GM18907 (cell line): ENCODE measurements around the gene DDX21.
"Not testable (repeated sequence)": the region's sequence is repeated elsewhere in the genome, so short reads cannot be mapped to it uniquely, and the experiment has no call there.

Source experiments
- ATAC-seq: cut with Tn5 transposase; IDR thresholded peaks from one replicate; pipeline ENCODE4 v1.9.1; 2021; ENCODE audit warnings: mild to moderate bottlenecking, moderate library complexity; ENCODE audit not compliant: unreplicated experiment

The DDX21 gene

GRCh38 chr10:68955832-68956532, at the start of gene DDX21:
Gene DDX21 (plus strand): TSS chr10:68956170. CDS start chr10:68956226, 56 bp downstream.
- ATAC-seq: peak; percentile 88

GRCh38 chr10:68924593-68924992, 31.4 kb upstream of the DDX21 start:
- ATAC-seq: no peak

- no peak for ATAC-seq
These were observed 30.5 kb upstream of the DDX21 start for GRCh38 chr10:68925489-68925888.

- not testable (repeated sequence) for ATAC-seq
These were observed 26.8 kb upstream of the DDX21 start for GRCh38 chr10:68929157-68929556.

GRCh38 chr10:68929888-68930287, 26.1 kb upstream of the DDX21 start:
- ATAC-seq: not testable (repeated sequence)

GRCh38 chr10:68932860-68933259, 23.1 kb upstream of the DDX21 start:
- ATAC-seq: not testable (repeated sequence)

GRCh38 chr10:68934994-68935393, 21.0 kb upstream of the DDX21 start:
- no peak for ATAC-seq

GRCh38 chr10:68938117-68938516, 17.9 kb upstream of the DDX21 start:
- no peak for ATAC-seq

GRCh38 chr10:68938884-68939283, 17.1 kb upstream of the DDX21 start:
- no peak for ATAC-seq

- not testable (repeated sequence) for ATAC-seq
These were observed 15.1 kb upstream of the DDX21 start for GRCh38 chr10:68940917-68941316.

GRCh38 chr10:68950598-68950997, 5.4 kb upstream of the DDX21 start:
- ATAC-seq: no peak

GRCh38 chr10:68954904-68955303, 1.1 kb upstream of the DDX21 start:
- ATAC-seq: no peak

- ATAC-seq: peak; percentile 16
These were observed 577 bp upstream of the DDX21 start for GRCh38 chr10:68955355-68955831.

- ATAC-seq: no peak
These were observed 1.3 kb downstream of the DDX21 start for GRCh38 chr10:68957284-68957615.

GRCh38 chr10:68957654-68958053, 1.7 kb downstream of the DDX21 start:
- no peak for ATAC-seq

- no peak for ATAC-seq
These were observed 3.9 kb downstream of the DDX21 start for GRCh38 chr10:68959695-68960527.

- no peak for ATAC-seq
These were observed 7.2 kb downstream of the DDX21 start for GRCh38 chr10:68963151-68963550.

GRCh38 chr10:68973975-68974374, 18.0 kb downstream of the DDX21 start:
- ATAC-seq: no peak

GRCh38 chr10:68975936-68976473, 20.0 kb downstream of the DDX21 start:
- ATAC-seq: not testable (repeated sequence)

- not testable (repeated sequence) for ATAC-seq
These were observed 23.8 kb downstream of the DDX21 start for GRCh38 chr10:68979738-68980137.

- ATAC-seq: no peak
These were observed 25.1 kb downstream of the DDX21 start for GRCh38 chr10:68981074-68981473.

GRCh38 chr10:68982389-68982788, 26.4 kb downstream of the DDX21 start:
- no peak for ATAC-seq
